H1 (cell line): ENCODE results near the gene SP4. TPM values are rescaled to one million over a fixed set of nuclear protein-coding genes. Genes with fewer than 3 reads are reported as not detected.

Source experiments
- CTCF ChIA-PET: fragments of 300-600 bp; sonication (Branson Sonifier 250); formaldehyde crosslinking; loops from one replicate; lab custom pipeline; 2021; ENCODE audit not compliant: partially characterized antibody; lab: Charles Lee
- POLR2A ChIA-PET: fragments of 300-600 bp; sonication (Branson Sonifier 250); formaldehyde crosslinking; loops from one replicate; lab custom pipeline; 2021; ENCODE audit warnings: inconsistent platforms; ENCODE audit not compliant: partially characterized antibody; lab: Charles Lee
- DNase-seq, 2 experiments: peaks; one replicate each; pipeline versions ENCODE4 v3.0.0 to v3.0.0-alpha.2; 2010 to 2022; ENCODE audit warnings: low spot score in 2 of 2, low read depth in 1 of 2, mixed read lengths in 1 of 2
- FAIRE-seq: peaks from 2 replicates; lab custom pipeline; 2011; peaks lifted over from hg19 to GRCh38; lab: Jason Lieb, UNC
- H2AFZ ChIP-seq: 2 replicates; pipeline ENCODE4 v1.8.1; 2012; ENCODE audit warnings: low read length, inconsistent platforms
- H2AK5ac ChIP-seq: 2 replicates; pipeline ENCODE4 v1.6.1; 2013; ENCODE audit warnings: low read depth, low read length
- H2BK120ac ChIP-seq: replicated peaks from 2 replicates; pipeline ENCODE3; 2013; ENCODE audit warnings: low read depth, low read length, inconsistent platforms
- H2BK12ac ChIP-seq: 2 replicates; pipeline ENCODE4 v1.6.1; 2013; ENCODE audit warnings: low read depth, low read length
- H2BK15ac ChIP-seq: 2 replicates; pipeline ENCODE4 v1.6.1; 2013; ENCODE audit warnings: low read length
- H2BK20ac ChIP-seq: 2 replicates; pipeline ENCODE4 v1.6.1; 2013; ENCODE audit warnings: low read length
- H2BK5ac ChIP-seq: 2 replicates; pipeline ENCODE4 v1.6.1; 2013; ENCODE audit warnings: low read depth, low read length
- H3K14ac ChIP-seq: 2 replicates; pipeline ENCODE4 v1.6.1; 2013; ENCODE audit warnings: inconsistent platforms; ENCODE audit not compliant: insufficient read length
- H3K18ac ChIP-seq: 2 replicates; pipeline ENCODE4 v1.6.1; 2013; ENCODE audit warnings: low read length; ENCODE audit errors: extremely low read depth
- H3K23ac ChIP-seq: 2 replicates; pipeline ENCODE4 v1.6.1; 2013; ENCODE audit warnings: inconsistent platforms; ENCODE audit not compliant: insufficient read length
- H3K23me2 ChIP-seq: 2 replicates; pipeline ENCODE4 v1.6.1; 2013; ENCODE audit warnings: low read depth, low read length
- H3K27ac ChIP-seq: 2 replicates; pipeline ENCODE4 v1.6.1; 2011; ENCODE audit warnings: low read depth, low read length, inconsistent platforms
- H3K27me3 ChIP-seq, 4 experiments: replicated peaks in 1 of 4; 1 replicate in 1 of 4; 2 replicates in 3 of 4; pipeline versions ENCODE4 v1.6.1 to v1.8.1; 2011 to 2013; ENCODE audit warnings: low read length in 3 of 4, mild to moderate bottlenecking in 3 of 4, inconsistent platforms in 2 of 4, mixed read lengths in 2 of 4, moderate library complexity in 1 of 4; ENCODE audit not compliant: control insufficient read depth in 3 of 4, insufficient read depth in 3 of 4; ENCODE audit errors: extremely low read depth in 1 of 4
- H3K36me3 ChIP-seq, 4 experiments: 2 replicates each; pipeline versions ENCODE4 v1.6.1 to v1.8.1; 2011 to 2013; ENCODE audit warnings: mild to moderate bottlenecking in 4 of 4, low read length in 3 of 4, moderate library complexity in 2 of 4, control low read depth in 1 of 4, inconsistent platforms in 1 of 4; ENCODE audit not compliant: insufficient read depth in 4 of 4, control insufficient read depth in 2 of 4
- H3K4ac ChIP-seq: replicated peaks from 2 replicates; pipeline ENCODE3; 2013; ENCODE audit warnings: low read length, low read depth, mixed read lengths, inconsistent platforms; ENCODE audit not compliant: insufficient read length
- H3K4me1 ChIP-seq, 4 experiments: replicated peaks in 1 of 4; 1 replicate in 1 of 4; 2 replicates in 3 of 4; pipeline versions ENCODE4 v1.6.1 to v1.8.1; 2011 to 2013; ENCODE audit warnings: low read length in 3 of 4, inconsistent platforms in 2 of 4, mixed read lengths in 1 of 4; ENCODE audit not compliant: insufficient read depth in 4 of 4, control insufficient read depth in 3 of 4
- H3K4me2 ChIP-seq, 2 experiments: 2 replicates each; pipeline versions ENCODE4 v1.6.1 to v1.8.1; 2011 to 2013; ENCODE audit warnings: low read depth in 2 of 2, low read length in 2 of 2, control low read depth in 1 of 2, inconsistent platforms in 1 of 2, mild to moderate bottlenecking in 1 of 2; ENCODE audit not compliant: insufficient read depth in 1 of 2
- H3K4me3 ChIP-seq, 4 experiments: fragments of 200-600, 300-600 bp in 1 of 4; sonication (generic), shearing (Covaris generic), sonication (Bioruptor Twin) in 1 of 4; 2 replicates each; pipeline versions ENCODE4 v1.5.1 to v1.8.1; 2011 to 2016; ENCODE audit warnings: low read length in 4 of 4, low read depth in 3 of 4, control low read depth in 2 of 4, inconsistent platforms in 2 of 4, mild to moderate bottlenecking in 2 of 4, mixed read lengths in 1 of 4, moderate library complexity in 1 of 4; ENCODE audit not compliant: insufficient read depth in 2 of 4; ENCODE audit errors: extremely low read depth in 1 of 4
- H3K56ac ChIP-seq: replicated peaks from 2 replicates; pipeline ENCODE3; 2013; ENCODE audit warnings: low read depth, mild to moderate bottlenecking, mixed read lengths, low read length, inconsistent platforms; ENCODE audit not compliant: insufficient read length
- H3K79me1 ChIP-seq: 2 replicates; pipeline ENCODE4 v1.6.1; 2013; ENCODE audit warnings: low read depth, low read length, control low read depth
- H3K79me2 ChIP-seq, 2 experiments: 2 replicates each; pipeline versions ENCODE4 v1.6.1 to v1.8.1; 2012 to 2013; ENCODE audit warnings: low read length in 2 of 2, mild to moderate bottlenecking in 2 of 2, inconsistent platforms in 1 of 2; ENCODE audit not compliant: insufficient read depth in 2 of 2, control insufficient read depth in 1 of 2
- H3K9ac ChIP-seq, 4 experiments: replicated peaks in 1 of 4; 1 replicate in 1 of 4; 2 replicates in 3 of 4; pipeline versions ENCODE4 v1.6.1 to v1.8.1; 2011 to 2013; ENCODE audit warnings: low read depth in 3 of 4, low read length in 3 of 4, control low read depth in 2 of 4, mild to moderate bottlenecking in 2 of 4, moderate library complexity in 2 of 4, inconsistent platforms in 1 of 4; ENCODE audit errors: extremely low read depth in 1 of 4
- H3K9me3 ChIP-seq, 2 experiments: 2 replicates each; pipeline versions ENCODE4 v1.6.1 to v1.8.1; 2012 to 2013; ENCODE audit warnings: mild to moderate bottlenecking in 2 of 2, moderate library complexity in 2 of 2, control low read depth in 1 of 2, inconsistent platforms in 1 of 2, low read depth in 1 of 2, low read length in 1 of 2, mixed read lengths in 1 of 2; ENCODE audit not compliant: insufficient read depth in 2 of 2
- H4K20me1 ChIP-seq, 2 experiments: replicated peaks in 1 of 2; 2 replicates each; pipeline versions ENCODE3 to v1.8.1; 2011 to 2013; ENCODE audit warnings: inconsistent platforms in 2 of 2, low read length in 2 of 2, mild to moderate bottlenecking in 1 of 2; ENCODE audit not compliant: insufficient read depth in 2 of 2, control insufficient read depth in 1 of 2
- H4K5ac ChIP-seq: 2 replicates; pipeline ENCODE4 v1.6.1; 2013; ENCODE audit warnings: low read length, low read depth, mixed read lengths, inconsistent platforms; ENCODE audit not compliant: insufficient read length
- H4K8ac ChIP-seq: 2 replicates; pipeline ENCODE4 v1.8.0; 2013; ENCODE audit warnings: mild to moderate bottlenecking, moderate library complexity, low read length, inconsistent platforms; ENCODE audit not compliant: insufficient read depth; ENCODE audit errors: extremely low read depth
- H4K91ac ChIP-seq: replicated peaks from 2 replicates; pipeline ENCODE3; 2013; ENCODE audit warnings: low read length, mixed read lengths, inconsistent platforms; ENCODE audit not compliant: insufficient read length
- ASH2L ChIP-seq: fragments of 200-600, 300-600 bp; sonication (generic); IDR thresholded peaks from one replicate; pipeline ENCODE4 v1.7.1; 2017; ENCODE audit warnings: low read length
- BCL11A ChIP-seq, 2 experiments: IDR thresholded peaks; one replicate each; pipeline ENCODE4 v1.6.1; 2011; ENCODE audit warnings: low read depth in 2 of 2, low read length in 2 of 2, mild to moderate bottlenecking in 2 of 2
- CTCF ChIP-seq, 3 experiments: IDR thresholded peaks; 1 replicate in 2 of 3; 2 replicates in 1 of 3; pipeline versions ENCODE4 v1.5.1 to v1.6.1; 2011; ENCODE audit warnings: low read length in 3 of 3, mild to moderate bottlenecking in 3 of 3, inconsistent platforms in 2 of 3, low read depth in 1 of 3, moderate library complexity in 1 of 3; ENCODE audit not compliant: insufficient read depth in 1 of 3; ENCODE audit errors: control extremely low read depth in 1 of 3
- E2F6 ChIP-seq: IDR thresholded peaks from 2 replicates; pipeline ENCODE4 v1.6.1; 2012; ENCODE audit warnings: inconsistent platforms
- PHF8 ChIP-seq: fragments of 200-600 bp; sonication (generic); conservative IDR thresholded peaks from 2 replicates; pipeline ENCODE4 v1.7.1; 2012; ENCODE audit warnings: low read depth, mild to moderate bottlenecking, inconsistent platforms, low read length, moderate library complexity
- RAD21 ChIP-seq, 2 experiments: IDR thresholded peaks in 1 of 2; conservative IDR thresholded peaks in 1 of 2; 2 replicates each; pipeline ENCODE4 v1.6.1; 2011; ENCODE audit warnings: low read depth in 2 of 2, low read length in 2 of 2, improper control_type of control experiment in 1 of 2, inconsistent platforms in 1 of 2, mild to moderate bottlenecking in 1 of 2, moderate library complexity in 1 of 2
- SIN3A ChIP-seq, 2 experiments: IDR thresholded peaks in 1 of 2; conservative IDR thresholded peaks in 1 of 2; 2 replicates each; pipeline ENCODE4 v1.6.1; 2011 to 2012; ENCODE audit warnings: low read length in 2 of 2, improper control_type of control experiment in 1 of 2, low read depth in 1 of 2, mild to moderate bottlenecking in 1 of 2
- SIX5 ChIP-seq: IDR thresholded peaks from 2 replicates; pipeline ENCODE4 v1.6.1; 2011; ENCODE audit warnings: mild to moderate bottlenecking, low read depth, low read length
- SRF ChIP-seq: IDR thresholded peaks from 2 replicates; pipeline ENCODE4 v1.6.1; 2011; ENCODE audit warnings: mild to moderate bottlenecking, low read depth, low read length, moderate library complexity
- YY1 ChIP-seq: IDR thresholded peaks from 2 replicates; pipeline ENCODE4 v1.6.1; 2011; ENCODE audit warnings: low read depth, mild to moderate bottlenecking, low read length
- WGBS, 2 experiments: shearing (Covaris generic) in 1 of 2; methylation state at CpG; one replicate each; pipeline versions ENCODE4 v1.1.6 to v1.1.7; 2013 to 2015; ENCODE audit warnings: low lambda C conversion rate in 2 of 2, mixed read lengths in 2 of 2, inconsistent platforms in 1 of 2, low coverage in 1 of 2, missing lambda C conversion rate in 1 of 2; ENCODE audit not compliant: insufficient replicate concordance in 2 of 2, insufficient coverage in 1 of 2, insufficient read length in 1 of 2; ENCODE audit errors: extremely low coverage in 1 of 2, missing lambda C conversion rate in 1 of 2; 5-methylcytosine and 5-hydroxymethylcytosine counted together
- polyA plus RNA-seq, 7 experiments: library from polyadenylated mRNA; depleted of rRNA in 3 of 7; stranded (reverse) in 5 of 7; unstranded in 2 of 7; fragments of >200 nt in 5 of 7; fragments of 200-250 nt in 2 of 7; gene quantifications; 1 replicate in 5 of 7; 2 replicates in 1 of 7; 4 replicates in 1 of 7; pipeline versions ENCODE4 v1.2.1 to v1.2.3, GENCODE V29; 2011 to 2013; ENCODE audit warnings: missing spikeins in 2 of 7, mixed read lengths in 2 of 7
- total RNA-seq: library from RNA; stranded (reverse); fragmentation: NEBNext Ultra II Directional; extraction: Animal tissue kit (Norgen Biotek cat#: 25700); gene quantifications from 2 replicates; pipeline ENCODE4 v1.2.1, GENCODE V29; 2021

Gene SP4
- total and polyA plus RNA-seq, 2 of the 8 experiments (the other 6 are each of a cell fraction or from before 2014, with no cell fraction given) = 10.0 to 24.0 TPM

GRCh38 chr7:21548491-21548890 is 120.6 kb downstream of the SP4 start:
- peaks cover 0 to 11% (median 4%) of the 10 kb centered on the region in 4 experiments; a peak in 5 of 7 replicates for H3K27me3 ChIP-seq
- WGBS, 2 experiments = 95% methylated on average over 3 of the region's 3 CpGs; no CpG with 5 or more reads in 1 of the 2 experiments
- H3K9me3 ChIP-seq = no peaks in the 10 kb centered on the region
- no peak overlapping the region for H3K23ac ChIP-seq
- no peak overlapping the region for H2BK12ac ChIP-seq
- FAIRE-seq (no peak), DNase-seq (no peak)
- no peak overlapping the region for H2BK120ac ChIP-seq
- no peak overlapping the region for H2BK15ac ChIP-seq
- H3K79me2 ChIP-seq = no peaks in the 10 kb centered on the region
- no peak overlapping the region for H3K14ac ChIP-seq
- peaks cover 4% of the 10 kb centered on the region; the same call in 1 of the 2 replicates for H3K23me2 ChIP-seq
- H3K27ac ChIP-seq = no peak overlapping the region
- no peak overlapping the region for H3K4me2 ChIP-seq
- H4K91ac ChIP-seq = no peak overlapping the region
- no peaks in the 10 kb centered on the region for H4K20me1 ChIP-seq
- H4K5ac ChIP-seq = no peak overlapping the region
- H3K4ac ChIP-seq = no peak overlapping the region
- H2BK5ac ChIP-seq = no peak overlapping the region
- CTCF ChIA-PET = interaction anchor here (0.7 to 1.8 kb wide), 5 partner anchors 182 to 444 kb away, joined by 3 to 6 read pairs (median 4); no protein-coding TSS in a partner anchor
- H3K36me3 ChIP-seq = peaks cover 0 to 5% (median 0%) of the 10 kb centered on the region in 4 experiments; a peak in 2 of 8 replicates
- no peak overlapping the region for H3K18ac ChIP-seq
- H3K4me3 ChIP-seq = no peak overlapping the region
- POLR2A ChIA-PET = no interaction called here
- H3K56ac ChIP-seq = no peak overlapping the region
- H2BK20ac ChIP-seq = no peak overlapping the region
- no peak overlapping the region for H2AK5ac ChIP-seq
- no peak overlapping the region for H2AFZ ChIP-seq
- no peak overlapping the region for H4K8ac ChIP-seq
- H3K9ac ChIP-seq = no peak overlapping the region
- H3K79me1 ChIP-seq = no peaks in the 10 kb centered on the region
- peaks cover 0 to 12% (median 4%) of the 10 kb centered on the region in 4 experiments; a peak in 4 of 7 replicates for H3K4me1 ChIP-seq
- TF ChIP-seq ASH2L (no peak), RAD21 (IDR thresholded peaks at IDR 0.05 in 1 of 2, conservative IDR thresholded peaks at IDR 0.05 in 1 of 2; ENCODE audit: low read depth in 2 of 2, low read length in 2 of 2) (no peak), BCL11A (IDR thresholded peaks at IDR 0.05; ENCODE audit: low read depth in 2 of 2, low read length in 2 of 2) (no peak), CTCF (IDR thresholded peaks at IDR 0.05; ENCODE audit: control extremely low read depth in 1 of 3, insufficient read depth in 1 of 3, low read depth in 1 of 3, low read length in 3 of 3) (no peak), SRF (no peak), SIX5 (no peak), PHF8 (no peak), YY1 (no peak), SIN3A (conservative IDR thresholded peaks at IDR 0.05 in 1 of 2, IDR thresholded peaks at IDR 0.05 in 1 of 2; ENCODE audit: low read depth in 1 of 2, low read length in 2 of 2) (no peak), E2F6 (no peak)
